Omental fat pad (tissue), 4 donors: ENCODE measurements around the gene SSC5D. TPM values are rescaled to one million over a fixed set of nuclear protein-coding genes. Genes with fewer than 3 reads are reported as not detected.

Source experiments
- ATAC-seq: fragments of 150-250 bp; one replicate; pipeline ENCODE4 v1.9.1; 2016; ENCODE audit warnings: mild to moderate bottlenecking, moderate library complexity; ENCODE audit not compliant: low FRiP score
- DNase-seq: peaks from one replicate; pipeline ENCODE4 v3.0.0-alpha.2; 2019; ENCODE audit warnings: low spot score
- CTCF ChIP-seq, 3 donors: fragments of 450-650 bp; IDR thresholded peaks; one replicate each; pipeline ENCODE4 v1.5.1; 2016 to 2017; ENCODE audit warnings: antibody characterized with exemption in 3 of 3, mild to moderate bottlenecking in 3 of 3, moderate library complexity in 2 of 3
- total RNA-seq, 4 donors: library from RNA; depleted of rRNA; stranded (reverse); fragments of >200 nt; gene quantifications; one replicate each; pipeline ENCODE4 v1.1.0, GENCODE V29; 2016

The SSC5D gene
- total RNA-seq, 4 donors from 2014 or later = 1.6 to 6.1 (median 3.5) TPM

GRCh38 chr19:55537741-55538111 lies 49.5 kb downstream of the SSC5D start:
- ATAC-seq (no peak), DNase-seq (no peak)
- TF ChIP-seq CTCF (IDR thresholded peaks at IDR 0.05) = no peak

- TF ChIP-seq CTCF (IDR thresholded peaks at IDR 0.05) = no peak
- ATAC-seq (no peak), DNase-seq (no peak)
These were observed 49.9 kb downstream of the SSC5D start for GRCh38 chr19:55538132-55538531.

- DNase-seq (no peak), ATAC-seq (no peak)
These were observed 51.1 kb downstream of the SSC5D start for GRCh38 chr19:55539090-55539984.

GRCh38 chr19:55540619-55541018 lies 52.4 kb downstream of the SSC5D start:
- no peak for ATAC-seq
- DNase-seq = no peak
- no peak for TF ChIP-seq CTCF (IDR thresholded peaks at IDR 0.05)

More at GRCh38 chr19:55539090-55539984, 51.1 kb downstream of the SSC5D start:
- TF ChIP-seq CTCF (IDR thresholded peaks at IDR 0.05) = no peak

- no peak for DNase-seq
- ATAC-seq = no peak
- TF ChIP-seq CTCF (IDR thresholded peaks at IDR 0.05) = no peak
These were observed 52.9 kb downstream of the SSC5D start for GRCh38 chr19:55541091-55541490.

GRCh38 chr19:55542292-55542855 lies 54.1 kb downstream of the SSC5D start:
- no peak for TF ChIP-seq CTCF (IDR thresholded peaks at IDR 0.05)
- ATAC-seq = no peak
- no peak for DNase-seq

- DNase-seq = no peak
- no peak for ATAC-seq
- no peak for TF ChIP-seq CTCF (IDR thresholded peaks at IDR 0.05)
These were observed 55.3 kb downstream of the SSC5D start for GRCh38 chr19:55543567-55543966.
